HL-60/S4 treated with phorbol 12-myristate 13-acetate at 8.2 ng/mL for 4 days and 3 days (cell line): ENCODE measurements around the gene RAP1GAP.

Experiments used
- in situ Hi-C: fragments of 300-500 bp; cut with MboI; formaldehyde crosslinking; loops from 2 replicates; pipeline ENCODE4 v1.15.0; 2022; ENCODE audit warnings: low sequenced_read_pairs

RAP1GAP gene

DNA sequence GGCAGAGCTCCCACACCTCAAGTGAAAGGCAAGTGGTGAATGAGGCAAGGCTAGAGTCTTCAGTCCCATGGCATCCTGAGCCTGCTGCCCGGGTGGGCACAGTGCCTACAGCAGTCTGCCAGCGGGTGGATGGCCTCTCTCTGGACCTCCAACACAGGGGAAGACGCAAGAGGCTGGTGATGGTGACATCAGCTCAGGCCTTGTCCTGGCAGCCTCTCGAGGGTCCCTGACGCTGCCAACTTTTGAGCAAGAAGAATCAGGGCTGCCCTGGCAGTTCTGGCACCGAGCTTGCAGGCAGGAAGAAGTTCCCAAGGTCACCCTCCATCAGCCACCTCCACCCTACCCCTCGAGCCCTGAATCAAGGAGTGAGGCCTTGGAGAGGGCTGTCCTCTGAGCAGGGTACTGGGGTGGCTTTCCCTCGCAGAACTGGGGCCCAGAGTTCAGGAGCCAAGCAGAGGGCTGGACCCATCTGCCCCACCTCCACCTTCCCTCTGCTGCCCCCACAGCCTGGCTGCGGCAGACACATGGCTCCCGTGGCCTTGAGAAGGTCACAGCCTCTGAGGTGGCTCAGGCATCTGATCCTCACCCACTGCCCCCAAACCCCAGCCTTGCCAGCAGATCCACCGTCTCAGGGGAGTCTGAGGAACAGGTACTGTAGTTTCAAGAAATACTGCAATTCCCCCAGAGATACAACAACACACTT lies 5.8 kb downstream of the RAP1GAP start:
- in situ Hi-C loops: no loop called here

DNA sequence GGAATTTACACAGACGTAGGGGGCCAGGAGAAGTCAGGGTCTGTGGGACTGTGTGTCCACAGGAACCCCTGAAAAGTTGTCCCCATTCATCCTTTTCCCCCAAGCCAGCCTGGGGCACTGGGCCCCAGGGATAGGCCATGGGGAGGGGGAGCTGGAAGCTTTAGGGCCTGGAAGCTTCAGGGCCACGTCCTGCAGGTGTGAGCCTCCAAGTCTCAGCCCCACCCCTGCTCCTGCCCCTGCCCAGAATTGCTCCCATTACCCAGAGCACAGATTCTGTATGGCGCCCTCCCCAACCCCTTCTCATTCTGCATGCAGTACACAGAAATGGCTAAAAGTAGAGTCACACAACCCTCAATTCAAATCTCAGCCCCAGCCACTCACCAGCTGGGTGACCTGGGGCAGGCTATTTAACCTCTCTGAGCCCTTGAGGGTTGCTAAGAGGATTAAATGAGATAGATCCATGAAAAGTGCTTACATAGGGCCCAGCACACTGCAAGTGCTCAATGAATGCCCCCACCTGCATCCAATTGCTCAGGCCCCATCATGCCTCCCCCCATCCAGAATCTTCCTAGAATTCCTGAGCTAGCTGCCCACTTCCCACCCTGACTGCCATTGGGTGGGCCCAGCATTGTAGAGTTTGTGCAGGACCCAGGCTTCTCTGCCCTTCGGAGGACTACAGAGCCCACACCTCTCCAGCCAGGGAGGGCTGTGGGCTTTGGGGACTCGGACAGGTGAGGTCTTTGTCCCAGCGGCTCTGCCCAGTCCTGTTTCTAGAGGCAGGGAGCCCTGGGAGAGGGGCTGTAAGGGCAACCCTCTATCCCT lies 6.5 kb downstream of the RAP1GAP start:
- in situ Hi-C loops: no loop called here

GRCh38 chr1:21661886-21662285 lies 7.3 kb downstream of the RAP1GAP start:
- in situ Hi-C loops: no loop called here

DNA sequence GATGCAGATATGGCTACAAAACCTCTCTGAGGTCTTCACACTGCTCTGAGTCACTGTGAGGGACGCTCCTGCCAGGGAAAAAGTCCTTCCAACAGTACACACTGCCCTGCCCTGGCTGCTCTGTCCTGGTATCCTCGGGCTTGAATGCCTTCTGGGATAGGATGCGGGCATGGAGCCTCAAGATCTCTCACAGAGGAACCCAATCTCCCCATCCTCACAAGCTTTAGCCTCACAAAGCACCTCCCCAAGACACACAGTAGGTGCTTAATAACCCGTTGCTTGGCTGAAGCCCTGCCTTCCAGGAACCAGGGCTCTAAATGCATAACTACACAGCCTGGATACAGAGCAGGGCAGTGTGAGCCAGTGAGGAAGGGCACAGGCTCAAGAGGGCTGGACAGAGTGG lies 9.2 kb downstream of the RAP1GAP start:
- in situ Hi-C loops: no loop called here

DNA sequence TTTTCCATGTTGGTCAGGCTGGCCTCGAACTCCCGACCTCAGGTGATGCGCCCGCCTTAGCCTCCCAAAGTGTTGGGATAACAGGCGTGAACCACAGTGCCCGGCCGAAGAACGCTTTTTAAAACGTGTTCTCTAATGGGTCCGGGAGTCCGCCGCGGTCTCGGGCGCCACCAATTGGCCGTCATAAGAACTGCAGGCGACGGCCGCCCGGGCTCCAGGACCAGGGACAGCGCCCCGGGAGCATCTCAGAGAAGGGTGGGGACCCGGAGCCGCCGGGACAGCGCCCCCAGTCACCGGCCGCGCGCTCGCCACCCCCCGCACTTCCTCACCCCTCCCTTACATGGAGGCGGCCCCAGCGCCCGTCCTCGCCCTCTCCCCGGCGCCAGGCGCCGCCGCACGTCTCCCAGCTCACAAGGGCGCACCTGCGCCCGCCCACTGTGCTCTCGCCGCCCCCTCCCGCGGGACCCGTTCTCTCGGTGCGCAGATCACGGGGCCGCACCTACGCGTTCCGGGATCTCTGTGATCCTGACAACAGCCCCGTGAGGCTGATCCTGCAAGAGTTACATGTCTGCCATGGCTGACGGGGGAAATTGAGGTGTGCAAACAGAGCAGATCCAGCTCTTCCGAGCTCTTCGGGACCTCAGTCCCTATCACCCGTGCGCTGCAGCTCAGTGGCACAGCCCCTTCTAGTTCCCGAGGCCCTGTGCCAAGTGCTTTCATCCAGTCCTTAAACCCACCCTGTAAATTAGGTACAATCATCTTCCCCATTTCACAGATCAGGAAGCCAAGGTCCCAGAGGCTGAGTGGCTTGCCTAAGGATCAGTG lies 9.8 kb downstream of the RAP1GAP start:
- in situ Hi-C loops: no loop called here

- in situ Hi-C loops: no loop called here
Measured at GRCh38 chr1:21657456-21658190, 11.5 kb downstream of the RAP1GAP start.

GRCh38 chr1:21655748-21656147 lies 13.4 kb downstream of the RAP1GAP start:
- in situ Hi-C loops: no loop called here

- in situ Hi-C loops: no loop called here
Measured at GRCh38 chr1:21655259-21655658, 13.9 kb downstream of the RAP1GAP start.

DNA sequence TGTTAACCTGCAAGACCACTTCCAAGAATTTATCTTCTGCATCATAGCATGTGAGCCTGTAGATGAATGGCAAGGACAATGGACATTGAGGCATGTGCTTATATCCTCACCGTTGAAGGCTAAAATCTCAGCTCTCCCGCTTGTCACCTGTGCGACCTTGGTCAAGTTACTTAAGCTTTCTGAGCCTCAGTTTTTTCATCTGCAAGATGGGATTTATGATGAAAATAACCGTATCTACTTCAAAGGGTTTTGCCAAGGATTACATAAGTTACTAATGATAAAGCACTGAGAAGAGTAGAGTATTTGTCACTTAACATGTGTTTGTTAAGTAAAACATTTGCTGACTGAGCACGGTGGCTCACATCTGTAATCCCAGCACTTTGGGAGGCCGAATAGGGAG lies 14.9 kb downstream of the RAP1GAP start:
- in situ Hi-C loops: no loop called here

DNA sequence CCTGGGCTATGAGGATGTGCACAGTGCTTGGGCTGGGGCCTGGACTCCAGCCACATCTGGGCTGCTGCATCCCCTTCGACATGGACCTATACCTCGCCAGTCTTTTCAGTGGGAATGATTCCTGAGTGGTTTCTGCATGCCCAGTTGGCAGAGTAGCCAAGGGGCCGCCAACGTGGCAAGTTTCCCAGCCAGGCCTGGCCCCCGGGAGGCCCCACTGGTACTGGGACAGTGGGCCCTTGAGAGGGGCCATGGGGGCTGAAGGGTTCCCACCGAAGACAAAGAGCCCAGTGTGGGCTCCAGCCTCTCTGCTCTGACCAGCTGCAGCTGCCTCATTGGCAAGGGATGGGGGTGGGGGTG lies 15.4 kb downstream of the RAP1GAP start:
- in situ Hi-C loops: no loop called here

DNA sequence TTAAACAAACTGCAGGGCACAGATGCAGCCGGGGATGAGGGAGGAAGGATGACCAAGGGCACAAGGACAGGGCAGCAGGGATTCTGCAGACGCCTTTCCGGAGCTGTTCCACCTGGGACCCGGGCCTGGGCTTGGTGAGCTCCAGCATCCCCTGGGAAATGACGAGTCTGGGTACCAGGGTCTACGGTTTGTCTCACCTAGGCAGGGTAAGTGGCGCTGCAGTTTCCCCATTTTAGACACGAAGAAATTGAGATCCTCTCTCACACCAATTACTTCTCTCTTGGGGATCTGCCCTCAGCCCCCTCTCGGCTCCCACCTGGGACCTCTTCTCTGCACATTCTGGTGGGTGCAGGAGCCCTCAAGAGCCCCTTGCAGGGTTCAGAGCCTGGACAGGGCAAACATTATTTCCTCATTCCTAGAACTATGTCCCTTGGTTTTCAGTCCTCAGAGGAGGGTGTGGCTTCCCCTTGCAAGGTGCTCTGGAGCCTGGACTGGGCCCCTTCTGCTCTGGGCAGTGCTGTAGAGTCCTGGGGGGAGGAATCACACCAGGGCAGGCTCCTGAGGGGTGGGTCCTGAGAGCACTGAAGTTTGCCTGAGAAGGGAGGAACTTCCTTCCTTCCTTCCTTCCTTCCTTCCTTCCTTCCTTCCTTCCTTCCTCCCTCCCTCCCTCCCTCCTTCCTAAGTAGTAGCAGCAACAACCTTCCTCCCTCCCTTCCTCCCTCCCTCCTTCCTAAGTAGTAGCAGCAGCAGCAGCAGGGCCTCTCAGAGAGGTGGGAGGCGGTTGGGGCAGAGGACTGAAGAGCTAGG lies 16.0 kb downstream of the RAP1GAP start:
- in situ Hi-C loops: no loop called here

- in situ Hi-C loops: no loop called here
Measured at GRCh38 chr1:21652101-21652936, 16.8 kb downstream of the RAP1GAP start.

GRCh38 chr1:21651214-21652042 lies 17.7 kb downstream of the RAP1GAP start:
- in situ Hi-C loops: no loop called here

DNA sequence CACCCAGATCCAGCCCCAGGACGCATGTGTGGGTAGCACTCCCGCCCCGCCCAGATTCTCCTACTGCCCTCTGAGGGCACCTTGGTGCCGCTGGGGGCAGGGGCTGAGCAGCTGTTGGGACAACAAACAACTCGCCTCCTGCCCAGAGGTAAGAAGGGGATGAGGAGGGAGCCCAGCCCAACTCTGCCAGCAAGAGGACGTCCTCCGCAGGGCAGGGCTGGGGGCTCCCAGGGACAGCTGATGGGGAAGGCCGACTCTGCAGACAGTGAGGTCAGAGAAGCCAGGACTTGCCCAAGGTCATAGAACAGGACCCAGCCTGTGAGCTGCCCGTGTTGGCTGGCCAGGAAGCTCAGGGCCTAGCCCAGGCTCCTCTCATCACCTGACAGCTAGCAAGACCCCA lies 18.8 kb downstream of the RAP1GAP start:
- in situ Hi-C loops: no loop called here

DNA sequence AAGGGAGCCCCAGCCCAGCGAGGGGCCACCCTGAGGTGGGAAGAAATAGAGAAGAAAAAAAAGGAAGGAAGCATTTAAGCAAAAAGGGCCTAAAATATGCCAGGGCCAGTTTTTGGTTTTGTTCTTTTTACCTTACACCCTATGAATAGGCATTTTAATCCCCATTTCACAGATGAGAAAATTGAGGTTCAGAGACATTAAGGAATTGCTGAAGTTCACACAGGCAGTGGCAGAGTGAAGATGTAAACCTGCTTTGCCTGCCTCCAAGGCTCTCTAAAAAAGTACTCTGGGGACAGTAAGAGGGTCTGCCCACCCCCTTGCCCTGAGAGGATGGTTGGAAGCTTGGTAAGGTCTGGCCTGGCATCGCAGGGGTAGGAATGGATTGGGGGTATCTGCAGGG lies 19.8 kb downstream of the RAP1GAP start:
- in situ Hi-C loops: no loop called here

GRCh38 chr1:21648791-21649190 lies 20.4 kb downstream of the RAP1GAP start:
- in situ Hi-C loops: no loop called here

GRCh38 chr1:21648352-21648730 lies 20.8 kb downstream of the RAP1GAP start:
- in situ Hi-C loops: no loop called here
